ENCODE measurements around the gene CD151. TPM values are rescaled to one million over a fixed set of nuclear protein-coding genes. Genes with fewer than 3 reads are reported as not detected.

The CD151 gene
- total and polyA plus RNA-seq, 8 donors = 163 to 351 (median 261) TPM

DNA sequence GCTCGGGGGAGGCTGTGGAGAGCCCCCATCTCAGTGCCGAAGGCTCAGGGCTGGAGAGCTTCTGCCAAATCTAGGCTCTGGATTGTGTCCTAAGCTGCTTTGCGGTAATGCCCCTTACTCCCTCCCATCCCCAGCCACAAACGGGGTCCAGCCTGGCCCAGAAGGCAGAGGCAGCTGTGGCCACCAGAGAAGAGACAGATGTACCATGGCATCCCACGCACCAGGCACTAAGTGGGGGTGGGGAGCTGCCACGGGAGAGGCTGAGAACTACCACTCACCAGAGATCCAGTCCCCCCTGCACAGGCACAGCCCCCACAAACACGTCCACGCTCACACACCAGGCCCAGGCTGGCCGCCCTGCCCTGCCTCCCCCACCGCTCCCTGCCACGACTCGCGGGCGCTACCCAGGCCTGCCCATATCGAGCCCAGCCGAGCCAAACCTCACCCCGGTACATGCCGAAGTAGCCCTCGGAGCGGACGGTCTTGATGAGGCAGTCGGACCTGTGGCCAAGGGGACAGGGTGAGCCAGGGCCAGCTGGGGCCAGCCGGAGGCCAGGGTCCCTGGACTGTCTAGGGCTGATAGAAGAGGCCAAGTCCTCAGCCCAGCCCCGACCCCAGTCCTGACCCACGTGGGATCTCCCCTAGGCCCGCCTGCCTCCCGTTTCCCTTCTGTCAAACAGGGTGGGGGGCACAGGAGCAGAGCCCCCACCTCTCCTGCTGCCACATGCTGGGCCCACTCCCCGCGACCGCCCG, 38.6 kb upstream of the CD151 start:
- Histone ChIP-seq H3K36me3 (peaks cover 0 to 14% (median 4%) of the 10 kb centered on the region in 3 donors), H3K27ac (peak overlapping the region; percentile 86 to 90 (median 88)), H3K4me3 (peak overlapping the region in 3 of 4 donors; percentile 60 to 85 (median 72)), H3K27me3 (no peaks in the 10 kb centered on the region), H3K4me1 (peaks cover 8 to 17% (median 8%) of the 10 kb centered on the region in 3 donors), H3K9me3 (no peaks in the 10 kb centered on the region)
- peak in 4 of 6 donors; percentile 45 to 90 (median 60) for DNase-seq
- TF ChIP-seq, protein P1, sequence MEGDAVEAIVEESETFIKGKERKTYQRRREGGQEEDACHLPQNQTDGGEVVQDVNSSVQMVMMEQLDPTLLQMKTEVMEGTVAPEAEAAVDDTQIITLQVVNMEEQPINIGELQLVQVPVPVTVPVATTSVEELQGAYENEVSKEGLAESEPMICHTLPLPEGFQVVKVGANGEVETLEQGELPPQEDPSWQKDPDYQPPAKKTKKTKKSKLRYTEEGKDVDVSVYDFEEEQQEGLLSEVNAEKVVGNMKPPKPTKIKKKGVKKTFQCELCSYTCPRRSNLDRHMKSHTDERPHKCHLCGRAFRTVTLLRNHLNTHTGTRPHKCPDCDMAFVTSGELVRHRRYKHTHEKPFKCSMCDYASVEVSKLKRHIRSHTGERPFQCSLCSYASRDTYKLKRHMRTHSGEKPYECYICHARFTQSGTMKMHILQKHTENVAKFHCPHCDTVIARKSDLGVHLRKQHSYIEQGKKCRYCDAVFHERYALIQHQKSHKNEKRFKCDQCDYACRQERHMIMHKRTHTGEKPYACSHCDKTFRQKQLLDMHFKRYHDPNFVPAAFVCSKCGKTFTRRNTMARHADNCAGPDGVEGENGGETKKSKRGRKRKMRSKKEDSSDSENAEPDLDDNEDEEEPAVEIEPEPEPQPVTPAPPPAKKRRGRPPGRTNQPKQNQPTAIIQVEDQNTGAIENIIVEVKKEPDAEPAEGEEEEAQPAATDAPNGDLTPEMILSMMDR (IDR thresholded peaks at IDR 0.05) = no peak
- no peak for FAIRE-seq
- intact Hi-C loops (cut with DNase I) = no loop called here
- WGBS, 2 donors = 36 to 37% methylated on average over 30 to 31 of the region's 31 CpGs
- peak; percentile 0 to 8 (median 2) for ATAC-seq

DNA sequence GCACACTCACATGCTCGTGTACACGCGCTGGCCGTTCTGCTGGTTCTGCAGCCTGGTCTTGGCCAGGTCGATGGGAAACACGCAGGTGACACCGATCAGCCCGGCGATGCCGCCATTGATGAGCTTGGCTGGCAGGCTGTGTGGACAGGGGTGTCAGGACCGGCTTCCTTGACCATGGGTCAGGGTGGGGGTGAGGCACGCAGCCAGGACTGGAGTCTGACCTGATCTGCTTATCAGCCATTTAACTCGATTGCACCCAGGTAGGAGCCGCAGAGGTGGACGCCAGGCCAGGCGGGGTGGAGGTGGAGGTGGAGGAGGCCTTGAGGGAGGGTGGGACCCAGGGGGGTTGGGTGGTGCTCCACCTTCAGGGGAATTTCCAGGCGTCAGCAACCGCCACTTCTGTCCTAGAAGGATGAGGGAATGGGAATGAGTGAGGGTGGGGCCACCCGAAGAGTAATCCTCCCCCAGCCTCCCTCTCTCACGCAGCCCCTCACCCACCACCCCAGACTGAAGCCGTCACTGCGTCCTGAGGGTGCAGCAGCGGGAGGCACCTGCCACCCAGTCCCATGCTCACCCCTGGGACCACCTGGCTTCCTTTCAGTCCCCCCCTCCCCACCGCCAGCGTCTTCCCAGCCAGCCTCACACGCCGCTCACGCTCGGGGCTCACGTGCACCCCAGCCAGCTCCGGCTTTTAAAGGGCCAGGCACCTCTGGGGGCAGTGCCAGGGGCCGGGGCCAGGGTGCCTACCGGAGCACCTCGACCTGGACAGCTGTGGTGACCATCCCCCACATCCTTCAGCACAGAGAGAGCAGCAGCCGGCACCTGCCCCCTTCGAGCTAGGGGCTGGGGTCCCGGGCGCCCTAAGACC, 37.8 kb upstream of the CD151 start:
- no peak for FAIRE-seq
- Histone ChIP-seq H3K4me3 (peak overlapping the region; percentile 42 to 85 (median 66)), H3K4me1 (peaks cover 8 to 17% (median 8%) of the 10 kb centered on the region in 3 donors), H3K9me3 (no peaks in the 10 kb centered on the region), H3K27ac (peak overlapping the region; percentile 86 to 90 (median 88)), H3K36me3 (peaks cover 0 to 14% (median 4%) of the 10 kb centered on the region in 3 donors), H3K27me3 (no peaks in the 10 kb centered on the region)
- peak; percentile 46 to 51 (median 49) for ATAC-seq
- peak; percentile 88 to 97 (median 94) for DNase-seq
- intact Hi-C loops (cut with DNase I) = no loop called here
- TF ChIP-seq, protein P1 (IDR thresholded peaks at IDR 0.05) = no peak
- WGBS, 2 donors = 10 to 14% methylated on average over 36 to 38 of the region's 38 CpGs

DNA sequence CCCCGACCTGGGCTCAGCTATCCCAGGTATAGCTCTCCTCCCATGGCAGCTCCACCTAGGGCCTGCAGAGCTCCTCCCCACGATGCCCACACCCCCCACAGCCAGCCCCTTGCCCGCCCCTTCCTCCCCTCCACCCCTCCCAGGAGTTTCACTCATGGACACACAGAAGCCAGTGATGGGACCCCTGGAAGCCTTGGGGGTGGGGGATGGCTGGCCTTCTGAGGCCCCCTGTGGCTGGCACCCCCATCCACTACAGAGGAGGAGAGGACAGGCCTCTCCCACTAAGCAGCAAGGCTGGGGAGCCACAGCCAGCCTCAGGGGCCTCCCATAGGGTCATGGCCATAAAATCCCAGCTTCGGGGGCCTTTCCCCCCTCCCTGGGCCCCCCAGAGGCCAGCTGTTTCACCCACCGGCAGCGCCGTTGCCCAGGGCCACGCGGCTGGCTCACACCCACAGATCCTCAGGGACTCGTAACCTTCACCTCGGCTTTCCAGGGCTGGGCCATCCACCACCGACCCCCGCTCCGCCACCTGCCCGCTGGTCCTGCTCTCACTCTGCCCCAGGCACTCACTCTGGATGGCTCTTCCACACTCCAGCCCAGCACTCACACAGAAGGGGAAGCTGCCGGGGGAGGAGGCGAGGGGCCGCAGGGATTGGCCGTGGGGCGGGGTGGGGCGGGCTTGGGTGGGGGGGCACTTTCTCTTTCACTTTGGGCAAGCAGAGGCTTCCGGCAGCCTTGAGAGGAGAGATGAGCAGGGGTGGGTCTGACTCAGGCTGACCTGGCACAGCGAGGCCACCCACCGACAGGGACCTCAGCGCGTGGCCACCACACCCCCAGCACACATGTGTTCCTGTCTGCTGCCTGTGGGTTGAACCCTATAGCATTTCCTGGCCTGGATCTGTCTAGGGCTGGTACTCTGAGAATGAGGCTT, 36.9 kb upstream of the CD151 start:
- Histone ChIP-seq H3K4me1 (peaks cover 8 to 17% (median 8%) of the 10 kb centered on the region in 3 donors), H3K4me3 (peak overlapping the region; percentile 42 to 85 (median 66)), H3K36me3 (peaks cover 0 to 14% (median 4%) of the 10 kb centered on the region in 3 donors), H3K9me3 (no peaks in the 10 kb centered on the region), H3K27me3 (no peaks in the 10 kb centered on the region), H3K27ac (peak overlapping the region; percentile 86 to 90 (median 88))
- ATAC-seq = peak; percentile 38 to 61 (median 58)
- TF ChIP-seq, protein P1 (IDR thresholded peaks at IDR 0.05) = no peak
- WGBS, 2 donors = 1 to 4% methylated on average over 26 of the region's 26 CpGs
- FAIRE-seq = no peak
- intact Hi-C loops (cut with DNase I) = no loop called here
- peak; percentile 74 to 89 (median 80) for DNase-seq

DNA sequence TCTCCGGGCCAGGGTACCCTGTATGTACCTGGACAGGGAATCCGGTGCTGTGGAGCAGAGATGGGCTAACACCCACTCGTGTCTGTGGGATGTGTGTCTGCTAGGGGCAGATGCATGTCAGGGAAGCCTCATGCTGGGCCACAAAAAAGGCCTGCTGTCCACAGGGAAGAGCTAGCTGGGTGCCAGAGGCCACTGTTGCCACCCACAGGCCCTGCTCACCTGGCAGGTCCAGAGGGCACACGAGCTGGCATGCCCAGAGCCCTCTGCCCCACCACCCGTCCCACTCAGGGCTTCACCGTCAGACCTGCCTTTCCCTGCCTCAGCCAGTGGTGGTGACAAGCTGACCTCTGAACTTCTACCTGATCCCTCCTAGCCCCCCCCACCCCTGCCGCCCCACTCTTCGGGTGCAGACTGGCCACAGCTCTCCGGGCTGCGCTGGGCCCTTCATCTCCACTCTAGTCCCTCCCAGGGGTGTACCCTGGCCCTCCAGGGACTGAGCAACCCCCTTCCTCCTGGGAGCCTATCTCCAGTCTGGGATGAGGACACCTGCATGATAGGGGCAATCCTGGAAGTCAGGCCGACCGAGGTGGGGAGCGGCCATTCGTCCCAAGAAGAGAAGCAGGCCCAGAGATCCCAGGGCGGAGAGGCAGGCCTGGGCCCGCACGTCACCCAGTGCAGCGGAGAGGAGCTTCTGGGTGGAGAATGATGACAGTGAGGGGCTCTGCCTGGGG, 36.0 kb upstream of the CD151 start:
- TF ChIP-seq, protein P1 (IDR thresholded peaks at IDR 0.05) = no peak
- Histone ChIP-seq H3K36me3 (peaks cover 0 to 10% (median 4%) of the 10 kb centered on the region in 3 donors), H3K9me3 (no peaks in the 10 kb centered on the region), H3K4me3 (peak overlapping the region; percentile 60 to 85 (median 70)), H3K27ac (peak overlapping the region; percentile 86 to 90 (median 88)), H3K27me3 (no peaks in the 10 kb centered on the region), H3K4me1 (peaks cover 8 to 17% (median 8%) of the 10 kb centered on the region in 3 donors)
- ATAC-seq (no peak), FAIRE-seq (no peak), DNase-seq (peak in 2 of 6 donors; percentile 59 to 82)
- intact Hi-C loops (cut with DNase I) = no loop called here
- WGBS, 2 donors = 16% methylated on average over 17 to 18 of the region's 18 CpGs
